GM18502 (cell line): ENCODE results near the gene PBX1.

ENCODE experiments used
- ATAC-seq: cut with Tn5 transposase; IDR thresholded peaks from one replicate; pipeline ENCODE4 v1.9.1; 2021; ENCODE audit warnings: mild to moderate bottlenecking; ENCODE audit not compliant: unreplicated experiment, poor library complexity

Gene PBX1

GRCh38 chr1:164886101-164886500 is 327.1 kb downstream of the PBX1 start:
- no peak for ATAC-seq

- no peak for ATAC-seq
These were observed 332.6 kb downstream of the PBX1 start for GRCh38 chr1:164891615-164892014.

GRCh38 chr1:164895026-164895912 is 336.3 kb downstream of the PBX1 start:
- no peak for ATAC-seq

GRCh38 chr1:164901031-164901430 is 342.0 kb downstream of the PBX1 start:
- ATAC-seq = no peak
